PFSK-1 (cell line): Measurements from ENCODE around the gene NDC80.

Experiments used
- SIN3A ChIP-seq: IDR thresholded peaks from 2 replicates; pipeline ENCODE4 v1.6.1; 2012; ENCODE audit warnings: mild to moderate bottlenecking, low read length, moderate library complexity, borderline replicate concordance; ENCODE audit not compliant: insufficient read depth
- TAF1 ChIP-seq: IDR thresholded peaks from 2 replicates; pipeline ENCODE4 v1.6.1; 2012; ENCODE audit warnings: low read length, control low read depth, borderline replicate concordance; ENCODE audit not compliant: insufficient read depth

- TF ChIP-seq TAF1 (no peak), SIN3A (no peak)
Observed at GRCh38 chr18:2536063-2536462, 35.3 kb upstream of the NDC80 start.
